SH-SY5Y (cell line): ENCODE results near the gene ACTR3C.

Experiments
- GATA2 ChIP-seq: IDR thresholded peaks from 2 replicates; pipeline ENCODE4 v1.6.1; 2011; ENCODE audit warnings: mild to moderate bottlenecking, low read depth, low read length
- GATA3 ChIP-seq: IDR thresholded peaks from 2 replicates; pipeline ENCODE4 v1.6.1; 2011; ENCODE audit warnings: low read depth, mild to moderate bottlenecking, low read length, moderate library complexity

DNA sequence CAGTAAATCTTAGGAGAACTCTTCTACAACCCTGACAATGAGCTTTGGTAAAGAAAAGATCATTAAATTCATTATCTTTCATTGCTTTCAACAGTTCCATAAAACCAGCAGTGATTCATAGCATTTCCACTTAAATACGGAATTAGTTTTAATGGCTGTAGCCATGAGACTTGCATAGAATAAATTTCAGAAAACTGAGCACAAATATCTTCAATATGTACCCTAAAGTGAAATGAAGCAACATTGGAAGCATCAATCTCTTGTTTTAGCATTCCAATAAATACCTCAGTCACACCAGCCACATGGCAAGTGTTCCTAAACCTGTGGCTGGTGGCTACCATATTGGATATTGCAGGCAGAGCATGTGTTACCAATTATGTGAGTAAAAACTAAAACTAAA, 21.7 kb upstream of the ACTR3C start:
- no peak for TF ChIP-seq GATA2
- no peak for TF ChIP-seq GATA3
